Activated T-cell treated with anti-CD3 and anti-CD28 coated beads for 48 hours (primary cell): ENCODE data around the gene CTSE.

Experiments
- DNase-seq: peaks from one replicate; pipeline ENCODE4 v3.0.0-alpha.2; 2020; ENCODE audit warnings: low read depth

The CTSE gene

DNA sequence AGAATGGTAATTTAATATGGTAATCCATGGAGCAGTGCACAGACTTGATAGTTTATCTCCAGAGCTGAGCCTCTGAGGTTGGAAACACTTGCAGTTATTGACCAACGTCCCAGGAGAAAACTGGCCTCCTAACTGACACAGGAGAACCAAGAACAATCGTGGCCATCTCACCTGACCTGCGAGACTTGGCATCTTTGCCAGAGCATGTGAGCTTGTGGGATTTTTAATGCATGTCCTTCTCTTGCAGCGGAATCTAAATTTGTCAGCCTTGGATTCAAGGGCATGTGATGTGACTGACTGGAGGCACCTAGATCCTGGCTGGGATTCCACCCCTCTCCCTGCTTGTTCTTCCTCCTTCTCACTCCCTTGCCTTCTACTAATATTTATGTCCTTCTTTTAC, 52.6 kb downstream of the CTSE start:
- no peak for DNase-seq

DNA sequence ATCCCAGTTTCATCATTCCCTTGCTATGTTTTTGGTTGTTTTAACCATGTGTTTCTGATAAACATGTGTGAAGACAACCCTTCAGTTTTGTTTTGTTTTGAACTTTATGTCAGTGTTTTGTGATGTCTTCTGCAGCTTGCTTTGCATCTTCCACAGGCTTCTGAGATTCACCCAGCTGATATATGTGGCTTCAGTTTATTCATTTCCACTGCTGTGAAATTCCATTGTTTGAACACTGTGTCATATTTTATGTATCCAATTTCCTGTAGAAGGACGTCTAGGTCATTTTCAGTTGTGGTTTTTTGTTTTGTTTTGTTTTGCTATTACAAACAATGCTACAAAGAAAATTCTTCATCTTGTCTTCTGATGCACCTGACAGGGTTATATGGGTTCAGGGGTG, 53.2 kb downstream of the CTSE start:
- no peak for DNase-seq

DNA sequence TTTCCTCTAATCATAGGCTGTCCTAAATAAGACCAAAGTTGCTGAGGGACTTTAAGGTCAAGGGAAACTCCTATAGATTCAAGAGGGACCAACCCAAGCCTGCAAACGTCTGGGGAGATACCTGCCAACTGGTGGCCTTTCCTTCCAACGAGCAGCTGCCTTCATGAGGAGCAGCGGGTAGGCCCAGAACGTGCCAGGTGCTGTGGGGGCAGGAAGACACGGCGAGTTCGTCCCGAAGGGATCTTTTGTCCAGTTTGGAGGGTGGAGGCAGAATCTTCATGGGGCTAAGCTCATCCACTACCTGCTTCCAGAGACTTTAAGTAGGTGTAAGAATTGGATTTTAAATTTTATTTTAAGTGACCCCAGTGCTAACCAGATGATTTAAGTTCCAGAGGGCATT, 54.5 kb downstream of the CTSE start:
- no peak for DNase-seq

DNA sequence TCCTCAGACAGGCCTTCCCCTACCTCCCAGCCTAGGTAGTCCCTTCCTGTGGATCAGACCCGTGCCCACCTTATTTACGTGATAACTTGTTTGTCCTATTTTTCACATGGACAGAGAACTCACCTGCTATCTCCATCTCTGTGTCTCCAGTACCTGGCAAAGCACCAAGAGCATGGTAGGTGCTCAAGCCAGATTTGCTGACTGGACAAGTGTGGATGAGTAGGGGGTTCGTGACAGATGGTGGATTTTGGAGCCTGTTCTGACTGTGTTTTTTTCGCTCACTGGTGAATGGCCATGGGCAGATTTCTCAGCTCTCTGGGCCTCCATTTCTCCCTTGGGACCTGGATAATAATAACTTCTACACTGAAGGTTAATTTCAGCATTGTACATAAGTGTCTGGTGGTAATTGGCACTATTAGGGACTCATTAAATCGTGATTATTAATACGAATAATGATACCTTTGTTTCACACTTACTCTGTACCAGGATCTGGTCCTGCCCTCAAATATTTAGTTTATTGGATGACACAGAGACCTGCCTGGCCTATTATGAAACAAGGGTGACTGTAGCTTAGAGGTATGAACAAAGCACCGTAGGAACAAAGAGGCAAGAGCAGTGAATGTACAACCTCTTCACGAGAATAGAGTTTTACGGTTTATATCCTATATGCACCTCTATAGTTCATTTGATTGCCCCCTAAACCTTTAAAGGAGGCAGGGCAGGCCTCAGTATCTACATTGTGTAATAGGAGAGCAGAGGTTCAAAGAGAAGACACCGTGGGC, 56.0 kb downstream of the CTSE start:
- no peak for DNase-seq

DNA sequence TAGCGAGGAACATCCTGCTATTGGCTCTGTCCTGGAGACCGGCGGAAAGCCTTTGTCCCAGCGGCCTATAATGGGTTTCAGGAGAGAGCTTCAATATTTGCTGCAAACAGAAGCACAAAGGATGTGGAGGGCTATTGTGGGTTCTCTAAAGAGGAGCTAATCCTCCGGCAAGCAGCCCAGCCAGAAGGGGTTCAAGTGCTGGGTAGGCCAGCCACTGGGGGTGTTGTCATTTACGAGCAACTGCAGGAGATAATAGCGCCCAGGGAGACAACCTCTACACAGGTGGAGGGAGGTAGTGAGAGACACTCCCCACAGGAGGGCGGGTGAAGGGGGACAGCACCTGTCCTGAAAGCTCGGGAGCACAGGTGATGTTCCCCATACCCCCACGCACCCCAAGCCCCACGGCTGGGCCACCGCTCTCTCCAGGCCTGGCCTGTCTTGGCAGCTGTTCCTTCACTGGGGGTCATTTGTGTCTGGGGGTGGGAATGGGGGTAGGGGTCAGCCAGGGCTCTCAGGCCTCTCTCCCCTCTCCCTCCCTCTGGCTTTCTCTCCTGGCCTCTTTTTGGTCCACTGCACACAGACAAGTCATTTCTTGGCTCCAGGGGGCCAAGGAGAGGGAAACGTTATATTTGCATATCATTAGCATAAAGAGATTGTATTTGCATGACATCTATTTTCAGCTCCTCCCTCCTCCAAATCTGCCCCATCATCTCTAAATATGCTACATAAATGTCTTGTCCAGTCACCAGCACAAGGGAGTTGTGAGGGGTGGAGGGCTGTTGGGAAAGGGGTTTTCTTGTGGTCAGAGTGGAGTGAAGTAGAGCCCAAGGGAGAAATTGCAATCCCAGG, 58.4 kb downstream of the CTSE start:
- no peak for DNase-seq

DNA sequence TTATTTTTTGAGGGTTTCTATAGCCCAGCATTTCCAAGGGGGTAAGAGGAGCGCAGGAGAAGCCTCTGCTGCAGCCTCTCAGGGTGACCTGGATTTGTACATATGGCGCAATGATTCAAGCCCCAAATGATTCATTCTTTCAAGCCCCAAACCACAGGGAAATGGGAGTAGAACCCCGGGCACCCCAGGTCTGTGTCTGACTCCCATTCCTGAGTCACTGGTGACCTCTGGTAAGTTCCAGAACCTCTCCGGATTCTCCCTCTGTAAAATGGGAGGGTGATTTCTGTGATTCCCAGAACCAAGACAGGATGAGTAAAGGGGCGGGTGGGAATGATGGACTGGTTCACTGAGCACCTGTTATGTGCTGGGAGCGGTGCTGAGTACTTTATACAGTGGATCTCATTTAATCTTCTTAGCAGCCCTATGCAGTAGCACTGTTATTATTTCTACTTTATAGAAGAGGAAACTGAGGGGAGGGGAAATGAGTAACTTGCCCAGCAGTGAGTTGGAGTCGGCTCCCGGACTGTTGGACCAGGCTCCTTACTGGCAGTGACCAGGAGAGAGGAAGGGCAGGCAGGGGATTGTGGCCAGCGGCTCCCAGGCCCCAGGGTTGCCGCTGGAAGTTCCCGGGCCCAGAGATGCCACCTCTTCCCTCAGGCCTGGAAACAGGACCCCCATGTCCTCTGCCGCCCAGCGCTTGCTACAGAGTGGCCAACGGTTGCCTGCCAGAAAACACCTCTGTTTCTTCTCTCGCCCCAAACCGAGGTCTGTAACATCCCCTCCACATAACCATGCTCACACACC, 60.1 kb downstream of the CTSE start:
- no peak for DNase-seq

DNA sequence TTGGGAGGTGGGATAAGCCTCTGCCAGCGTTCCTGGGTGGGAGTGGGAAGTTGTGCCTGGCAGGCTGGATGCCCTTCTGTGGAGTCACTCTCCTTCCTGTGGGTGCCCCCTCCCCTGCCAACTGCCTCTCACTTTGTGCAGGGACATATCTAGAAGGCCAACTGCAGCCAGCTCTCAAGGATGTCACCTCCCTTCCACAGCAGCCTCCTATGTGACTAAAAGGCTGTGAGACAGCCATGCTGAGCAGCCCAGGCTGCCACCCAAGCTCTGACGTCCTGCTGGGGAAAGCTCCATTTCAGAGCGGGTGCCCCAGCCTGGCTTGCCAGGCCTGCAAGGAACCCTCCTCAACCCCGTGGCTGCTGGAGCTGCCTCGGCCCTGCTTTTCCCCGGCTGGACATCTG, 60.9 kb downstream of the CTSE start:
- no peak for DNase-seq

DNA sequence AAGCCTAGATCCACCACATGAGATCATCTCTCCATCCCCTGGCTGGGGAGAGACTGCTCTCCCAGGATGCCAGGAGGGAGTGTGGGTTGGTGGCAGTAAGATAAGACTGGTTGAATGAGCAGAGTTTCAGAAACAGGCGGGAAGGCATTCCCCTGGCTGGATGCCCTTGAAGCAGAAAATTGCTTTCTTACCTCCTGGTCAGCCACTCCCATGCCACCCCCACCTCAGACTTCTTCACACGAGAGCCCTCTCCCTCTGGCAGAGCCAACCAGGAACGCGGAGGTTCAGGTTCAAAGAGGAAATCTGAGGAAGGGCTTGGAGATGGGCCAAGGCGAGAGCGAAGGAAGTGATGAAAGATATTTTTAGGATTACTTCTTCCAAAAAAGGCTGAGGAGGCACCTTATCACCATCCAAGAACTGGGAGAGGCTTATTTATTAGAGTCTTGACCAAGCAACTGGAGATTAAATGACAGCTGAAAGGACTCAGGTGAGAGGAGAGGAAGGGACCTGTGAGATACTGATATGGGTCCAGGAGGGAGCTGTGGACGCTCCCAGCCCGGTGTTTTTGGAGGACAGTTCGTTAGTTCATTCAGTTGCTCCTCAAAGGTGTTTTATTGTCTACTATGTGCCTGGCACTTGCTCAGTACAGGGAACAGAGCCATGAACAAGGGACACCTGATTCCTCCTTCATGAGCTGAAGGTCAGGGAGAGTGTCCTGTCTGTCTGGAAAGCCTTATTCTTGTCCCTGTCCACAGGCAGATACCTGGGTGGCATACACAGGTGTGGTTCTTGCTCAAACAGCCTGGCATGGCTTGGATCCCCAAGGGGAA, 61.5 kb downstream of the CTSE start:
- no peak for DNase-seq

DNA sequence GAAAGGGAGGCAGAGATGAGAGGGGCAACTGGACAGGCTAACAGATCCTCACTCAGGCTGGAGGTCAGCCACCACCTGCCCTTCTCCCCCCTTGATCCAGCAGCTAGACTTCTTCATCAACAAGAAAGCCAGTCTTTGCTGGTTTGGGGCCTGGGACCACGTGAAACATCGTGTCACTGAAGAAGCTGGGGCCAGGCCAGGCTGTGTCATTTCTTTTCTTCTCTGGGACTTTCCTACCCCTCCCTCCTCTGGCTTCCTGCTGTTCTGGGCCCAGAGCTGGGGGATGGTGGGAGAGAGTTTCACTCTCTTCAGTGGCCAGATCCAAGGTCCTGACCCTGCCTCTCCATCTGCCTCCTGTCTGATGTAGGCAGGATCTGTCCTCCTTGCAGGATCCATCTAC, 62.3 kb downstream of the CTSE start:
- peak; percentile 4 for DNase-seq

DNA sequence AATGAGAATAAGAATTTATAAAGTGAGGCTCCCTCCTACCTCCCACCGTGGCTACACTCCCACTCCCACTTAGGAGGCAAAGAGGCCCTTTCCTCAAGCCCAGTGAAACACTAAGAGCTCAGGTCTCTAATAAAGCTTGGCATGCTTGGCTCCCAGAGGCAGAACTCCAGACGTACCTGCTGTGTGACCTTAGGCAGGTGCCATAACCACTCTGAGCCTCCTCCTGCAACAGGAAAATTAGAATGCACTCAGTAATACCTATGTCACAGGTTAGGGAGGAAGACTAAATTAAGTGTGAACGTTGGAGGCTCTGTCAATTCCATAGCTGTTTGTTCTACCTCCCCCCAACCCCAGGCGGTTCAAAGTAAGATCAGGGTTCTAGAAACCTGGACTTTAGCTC, 63.9 kb downstream of the CTSE start:
- DNase-seq: no peak
